Stimulated activated CD4-positive, alpha-beta T cell treated with anti-CD3 and anti-CD28 coated beads, Interleukin-2, amount 100 ng/mL, for 24 hours (primary cell): Measurements from ENCODE around the gene RHOBTB1.

Source experiments
- DNase-seq, 2 donors: peaks; one replicate each; pipeline ENCODE4 v3.0.0-alpha.2; 2020

RHOBTB1 gene

GRCh38 chr10:60903096-60903495 is 40.9 kb downstream of the RHOBTB1 start:
- no peak for DNase-seq

DNA sequence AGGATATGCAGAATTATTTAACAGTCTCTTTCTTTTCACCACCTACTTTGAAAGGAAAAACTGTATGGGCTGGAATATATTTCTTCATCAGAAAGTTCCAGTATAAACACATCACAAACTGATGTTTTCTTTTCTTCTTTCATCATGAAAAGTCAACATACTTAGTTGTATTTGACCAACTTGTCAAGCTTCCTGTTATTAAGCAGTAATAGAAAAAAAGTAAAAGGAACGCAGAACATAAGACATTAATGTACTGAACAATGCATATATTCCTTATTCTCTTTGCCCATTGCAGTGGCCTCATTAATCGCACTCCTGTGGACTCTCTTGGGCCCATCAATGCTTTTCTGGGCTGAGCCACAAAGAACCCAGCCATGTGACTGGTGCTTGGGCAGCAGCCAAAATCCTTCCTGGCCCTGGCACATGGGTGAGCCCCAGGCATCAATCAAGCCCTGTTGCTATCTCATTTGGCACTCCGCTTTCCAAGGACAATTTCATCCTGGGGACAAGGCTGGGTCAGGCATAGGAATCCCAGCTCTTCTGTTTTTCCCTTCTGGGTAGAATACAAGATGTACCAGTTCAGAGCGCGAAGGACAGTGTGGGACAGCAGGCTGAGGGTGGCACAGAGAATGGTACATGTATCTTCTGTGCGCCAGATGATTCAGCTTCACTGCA is 42.3 kb downstream of the RHOBTB1 start:
- no peak for DNase-seq

- DNase-seq: no peak
Measured at GRCh38 chr10:60899266-60899665, 44.7 kb downstream of the RHOBTB1 start.

DNA sequence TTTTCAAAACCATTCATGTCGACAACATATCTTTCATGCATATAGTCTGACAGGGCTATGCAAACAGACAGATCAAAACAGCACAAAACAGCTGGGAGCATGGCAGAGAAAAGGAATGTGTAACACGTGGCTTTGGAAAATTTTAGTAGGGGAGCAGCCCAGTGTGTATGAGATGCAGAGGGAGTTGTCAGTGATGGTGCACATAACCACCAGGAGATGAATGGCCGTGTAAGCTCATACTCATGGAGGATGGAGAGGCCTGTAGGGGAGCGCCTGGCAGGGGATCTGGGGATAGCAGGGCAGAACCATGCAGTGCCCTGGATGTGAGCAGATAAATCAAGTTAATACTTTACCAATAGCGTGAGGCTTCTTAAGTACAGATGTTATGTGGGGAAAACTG is 45.7 kb downstream of the RHOBTB1 start:
- DNase-seq: no peak

GRCh38 chr10:60896810-60897209 is 47.2 kb downstream of the RHOBTB1 start:
- DNase-seq: no peak

DNA sequence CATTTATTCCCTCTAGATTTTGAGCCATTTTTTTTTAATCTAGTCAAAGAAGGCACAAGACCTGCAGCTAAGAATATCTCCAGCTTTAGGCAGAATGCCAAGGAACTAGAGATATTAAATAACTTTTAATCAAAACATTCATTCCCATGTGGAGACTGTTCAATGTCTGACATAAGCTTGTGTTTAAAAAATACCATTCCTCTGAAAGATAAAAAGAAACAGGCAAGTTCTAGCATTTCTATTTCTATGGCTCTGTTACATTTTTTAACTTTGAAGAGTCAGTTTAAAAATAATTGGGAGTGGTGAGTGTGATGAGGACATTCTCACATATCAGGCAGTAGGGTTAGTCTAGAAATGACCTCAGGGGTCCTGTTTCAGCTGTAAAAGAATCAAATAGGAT is 48.0 kb downstream of the RHOBTB1 start:
- DNase-seq: no peak

DNA sequence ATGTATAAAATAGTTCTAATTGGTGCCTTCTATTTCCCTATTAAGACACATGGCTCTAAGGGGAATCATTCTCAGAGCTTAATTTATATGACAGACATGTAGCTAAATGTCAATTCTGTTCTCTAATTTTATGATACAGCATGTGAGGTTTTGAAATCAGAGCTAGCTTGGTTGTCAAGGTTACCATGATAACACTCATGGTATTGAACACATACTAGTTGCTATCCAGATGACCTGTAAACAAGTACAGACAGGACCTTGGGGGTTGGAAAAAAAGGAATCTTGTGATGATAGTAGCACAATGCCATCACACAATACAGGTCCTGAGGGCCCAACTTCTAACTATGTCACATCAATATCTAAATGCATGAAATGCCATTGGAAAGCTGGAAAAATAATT is 49.2 kb downstream of the RHOBTB1 start:
- DNase-seq: no peak

- no peak for DNase-seq
Measured at GRCh38 chr10:60893231-60893630, 50.8 kb downstream of the RHOBTB1 start.

- DNase-seq: no peak
Measured at GRCh38 chr10:60892571-60892970, 51.4 kb downstream of the RHOBTB1 start.

GRCh38 chr10:60890811-60891210 is 53.2 kb downstream of the RHOBTB1 start:
- DNase-seq: no peak

GRCh38 chr10:60883187-60883586 is 60.8 kb downstream of the RHOBTB1 start:
- DNase-seq: no peak

GRCh38 chr10:60878224-60878623 is 65.8 kb downstream of the RHOBTB1 start:
- DNase-seq: no peak

GRCh38 chr10:60877777-60878120 is 66.2 kb downstream of the RHOBTB1 start:
- DNase-seq: no peak

DNA sequence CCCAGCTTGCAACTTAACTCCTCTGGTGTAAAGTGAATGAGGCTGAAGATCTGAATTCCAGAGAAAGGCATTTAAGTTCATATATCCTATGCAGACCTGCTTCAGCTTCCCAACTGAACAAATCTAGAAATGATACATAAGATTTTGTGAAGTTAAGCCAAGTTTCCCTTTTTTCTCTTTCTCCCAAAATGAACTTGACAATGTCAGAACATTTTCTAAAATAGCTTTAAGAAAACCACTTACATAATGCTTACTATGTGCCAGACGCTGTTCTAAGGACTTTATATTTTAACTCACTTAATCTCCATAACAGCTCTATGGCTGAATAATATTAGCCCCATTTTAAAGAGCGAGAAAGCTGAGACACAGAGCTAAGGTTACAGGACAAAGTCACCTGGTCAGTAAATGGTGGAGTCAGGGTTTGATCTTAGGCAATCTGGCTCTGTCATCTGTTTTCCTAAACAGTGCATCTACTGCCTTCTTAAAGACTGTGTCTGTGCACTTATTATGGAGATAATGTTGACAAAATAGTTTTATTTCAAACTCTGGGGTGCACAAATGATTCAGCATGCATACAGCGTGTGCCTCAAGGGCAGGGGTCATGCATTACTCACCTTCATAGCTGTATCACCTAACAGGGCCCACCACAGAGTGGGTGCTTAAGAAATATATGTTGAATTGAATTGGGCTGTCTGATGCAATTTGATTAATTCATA is 66.8 kb downstream of the RHOBTB1 start:
- DNase-seq: no peak

DNA sequence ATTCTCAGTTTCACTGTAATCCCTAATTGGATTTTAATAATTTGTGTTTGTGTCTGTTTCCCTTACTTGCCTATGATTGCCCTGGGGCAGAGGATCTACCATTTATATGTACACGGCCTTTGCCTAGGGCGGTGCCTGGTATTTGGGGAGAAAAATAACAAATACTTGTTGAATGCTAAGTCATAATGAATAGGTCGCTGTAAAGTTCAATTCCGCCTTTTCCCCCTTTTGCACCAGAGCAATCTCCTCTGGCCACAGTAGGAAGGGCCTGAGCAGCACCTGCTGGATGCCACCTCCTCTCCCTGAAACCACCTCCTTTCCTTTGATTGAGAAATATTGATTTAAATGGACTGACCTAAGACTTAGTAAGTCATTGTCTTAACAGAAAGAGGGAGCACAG is 70.2 kb downstream of the RHOBTB1 start:
- DNase-seq: no peak

DNA sequence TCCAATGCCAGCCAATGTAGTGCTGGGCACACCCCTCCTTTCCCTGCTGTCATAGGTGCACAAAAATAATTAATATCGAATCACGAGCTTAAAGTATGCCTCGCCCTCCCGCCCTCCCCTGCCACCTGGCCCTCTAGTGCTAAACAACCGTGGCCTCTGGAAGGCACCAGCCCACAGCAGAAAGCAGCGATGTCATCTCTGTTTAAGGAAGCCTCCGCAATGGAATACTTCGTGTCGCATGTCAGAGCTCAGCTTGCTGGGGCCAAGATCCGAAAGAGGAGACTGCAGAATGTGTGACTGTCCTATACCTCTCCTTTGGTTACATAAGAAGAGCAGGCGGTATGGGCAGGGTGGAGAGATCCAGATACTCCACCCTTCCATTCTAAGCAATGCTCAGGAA is 71.5 kb downstream of the RHOBTB1 start:
- no peak for DNase-seq

- DNase-seq: no peak
Measured at GRCh38 chr10:60871215-60871614, 72.8 kb downstream of the RHOBTB1 start.

DNA sequence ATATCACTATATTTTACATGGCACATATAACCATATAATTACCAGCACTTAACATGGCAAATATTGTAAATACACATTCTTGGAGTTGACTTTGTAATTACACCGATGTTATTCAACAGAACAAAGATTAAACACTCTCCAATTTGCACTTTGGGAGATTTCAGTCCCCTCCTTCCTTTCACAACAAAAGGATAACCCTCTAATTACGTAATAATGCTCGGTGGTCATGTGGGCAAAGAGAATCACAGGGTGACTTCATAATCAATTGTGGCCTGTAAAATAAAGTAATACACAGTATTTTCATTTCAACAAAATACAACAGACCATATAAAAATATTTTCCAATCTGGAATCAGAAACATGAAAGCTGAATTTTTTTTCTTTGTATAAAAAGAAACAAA is 73.2 kb downstream of the RHOBTB1 start:
- DNase-seq: no peak

DNA sequence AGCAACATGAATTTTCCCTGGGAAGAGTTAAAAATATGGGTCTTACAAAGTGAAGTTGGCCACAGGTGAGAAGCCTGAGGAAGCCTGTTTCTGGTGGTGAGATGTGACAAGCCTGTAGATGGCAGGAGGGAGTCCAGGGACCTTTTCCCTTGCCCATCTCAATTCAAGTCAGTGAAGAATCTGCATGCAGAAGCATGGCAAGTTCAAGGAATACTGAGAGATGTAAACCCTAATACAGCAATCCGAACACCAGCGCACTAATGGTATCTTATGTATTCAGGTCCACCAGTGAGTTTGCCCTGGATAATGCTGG is 73.6 kb downstream of the RHOBTB1 start:
- DNase-seq: no peak

DNA sequence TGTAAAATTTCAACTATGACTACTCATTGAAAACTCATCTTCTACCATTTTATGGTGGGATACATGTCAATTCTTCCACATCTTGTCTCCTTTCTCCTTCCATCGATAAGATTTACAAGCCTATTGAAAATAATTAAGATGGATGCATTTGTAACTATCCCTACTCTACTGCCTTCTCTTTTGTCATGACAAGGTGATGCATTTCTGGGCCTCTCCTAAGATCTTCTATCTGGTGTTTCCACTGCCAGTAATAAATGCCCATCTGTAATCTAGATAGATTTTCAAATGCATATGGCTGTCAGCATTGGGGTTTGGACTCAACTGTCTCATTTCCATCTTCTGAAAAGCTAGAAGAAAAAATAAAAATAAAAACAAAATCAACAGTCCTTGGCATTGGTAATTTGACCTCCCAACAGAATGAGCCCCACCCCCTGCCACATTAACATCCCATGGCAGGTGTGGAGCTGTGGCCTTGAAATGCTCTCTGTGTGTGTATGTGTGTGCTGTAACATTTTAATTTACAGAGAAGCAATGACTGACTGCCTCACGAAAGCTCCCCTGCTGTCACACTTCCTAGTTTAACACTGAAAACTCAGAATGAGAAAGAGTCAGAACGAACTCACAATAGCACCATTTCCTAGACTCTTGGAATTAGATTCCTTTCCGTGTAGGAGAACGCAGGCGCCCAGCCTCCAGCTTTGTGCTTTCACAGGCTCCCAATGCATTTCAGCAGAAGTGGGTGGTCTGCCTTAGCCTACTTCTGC is 74.2 kb downstream of the RHOBTB1 start:
- DNase-seq: no peak

DNA sequence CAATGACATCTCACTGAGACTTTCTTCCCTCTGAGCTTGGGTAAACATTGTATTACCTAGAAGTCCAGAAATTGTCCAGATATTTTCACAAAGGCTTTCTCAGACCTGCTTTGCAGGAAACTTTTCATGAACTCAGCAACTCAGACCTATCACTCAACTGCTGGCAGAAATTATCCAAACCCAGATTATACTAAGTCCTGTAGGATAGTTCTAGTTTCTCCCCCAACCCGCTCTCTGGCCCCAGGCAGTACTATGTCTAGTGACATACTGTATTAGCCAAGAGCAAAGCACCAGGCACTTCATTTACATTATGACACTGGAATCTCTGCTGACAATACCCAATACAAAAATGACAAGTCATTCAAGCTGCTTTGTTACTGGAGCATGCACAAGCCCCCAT is 75.0 kb downstream of the RHOBTB1 start:
- no peak for DNase-seq

DNA sequence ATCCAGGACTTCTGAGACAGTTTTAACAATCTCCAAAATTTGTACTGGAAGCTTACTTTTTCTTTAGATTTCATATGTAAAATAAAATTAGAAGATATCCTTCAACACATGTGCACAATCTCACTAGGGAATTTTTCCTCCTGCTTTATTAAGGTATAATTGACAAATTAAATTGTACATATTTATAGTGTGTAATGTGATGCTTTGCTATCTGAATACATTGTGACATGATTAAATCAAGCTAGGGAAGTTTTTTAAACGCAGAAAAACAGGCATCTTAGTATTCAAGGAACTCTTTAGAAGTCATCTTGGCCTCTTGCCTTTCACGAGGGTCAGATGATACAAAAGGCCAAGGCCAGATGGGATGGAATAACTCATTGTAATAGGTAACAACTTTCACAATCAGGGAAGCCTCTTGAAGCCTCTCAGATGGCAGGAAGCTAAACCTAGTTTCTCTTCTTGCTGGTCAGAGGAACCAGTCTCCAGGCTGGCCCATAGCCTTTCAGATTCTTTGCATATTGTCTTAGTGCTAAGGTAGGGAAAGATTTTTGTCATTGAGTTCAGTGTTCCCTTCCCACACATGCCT is 78.7 kb downstream of the RHOBTB1 start:
- no peak for DNase-seq

- DNase-seq: no peak
Measured at GRCh38 chr10:60863796-60864195, 80.2 kb downstream of the RHOBTB1 start.

GRCh38 chr10:60862517-60862916 is 81.5 kb downstream of the RHOBTB1 start:
- no peak for DNase-seq
